Ovary (tissue), 9 donors: Measurements from ENCODE around the gene PFDN4. TPM values are rescaled to one million over a fixed set of nuclear protein-coding genes. Genes with fewer than 3 reads are reported as not detected.

ENCODE experiments used
- DNase-seq, 5 donors: peaks; one replicate each; pipeline ENCODE4 v3.0.0-alpha.2; 2019 to 2020
- H3K27ac ChIP-seq, 2 donors: fragments of 200-600 bp; one replicate each; pipeline versions ENCODE4 v1.5.1 to v1.8.0; 2019 to 2022
- H3K27me3 ChIP-seq: fragments of 200-600 bp; one replicate; pipeline ENCODE4 v1.8.0; 2022
- H3K36me3 ChIP-seq: fragments of 200-600 bp; sonication (generic); one replicate; pipeline ENCODE4 v1.5.1; 2019
- H3K4me1 ChIP-seq: one replicate; pipeline ENCODE4 v1.8.1; 2013; ENCODE audit warnings: mild to moderate bottlenecking, moderate library complexity; ENCODE audit not compliant: insufficient read depth
- H3K4me3 ChIP-seq: fragments of 200-600 bp; sonication (generic); one replicate; pipeline ENCODE4 v1.5.1; 2017
- H3K9me3 ChIP-seq, 2 donors: fragments of 200-600 bp in 1 of 2; sonication (generic) in 1 of 2; one replicate each; pipeline versions ENCODE4 v1.5.1 to v1.8.1; 2013 to 2019; ENCODE audit warnings: mild to moderate bottlenecking in 1 of 2, moderate library complexity in 1 of 2
- CTCF ChIP-seq, 3 donors: fragments of 450-650 bp in 2 of 3; fragments of 200-600 bp in 1 of 3; IDR thresholded peaks; one replicate each; pipeline versions ENCODE4 v1.5.1 to v1.8.0; 2016 to 2022; ENCODE audit warnings: antibody characterized with exemption in 3 of 3, mild to moderate bottlenecking in 1 of 3
- EP300 ChIP-seq: sonication (generic); formaldehyde crosslinking; IDR thresholded peaks from one replicate; pipeline ENCODE4 v1.6.1; 2017; ENCODE audit warnings: antibody characterized with exemption
- POLR2A ChIP-seq: fragments of 450-650 bp; IDR thresholded peaks from one replicate; pipeline ENCODE4 v1.6.1; 2017; ENCODE audit warnings: antibody characterized with exemption, mild to moderate bottlenecking, moderate library complexity
- WGBS, 3 donors: extraction: QIAGEN DNeasy Blood & Tissue Kit in 1 of 3; methylation state at CpG; one replicate each; pipeline versions ENCODE4 v1.1.5 to v1.1.7; 2013 to 2017; 5-methylcytosine and 5-hydroxymethylcytosine counted together
- intact Hi-C, 4 donors: fragments of 100-400 bp; cut with DNase I; formaldehyde crosslinking; loops; one replicate each; pipeline versions ENCODE4 v1.11.0 to v1.15.1; 2022 to 2023
- polyA plus RNA-seq, 2 donors: library from polyadenylated mRNA; stranded (reverse); fragments of 200-250 nt in 1 of 2; fragments of 350-450 nt in 1 of 2; fragmentation: Illumina TruSeq in 1 of 2; extraction: RNeasy Lipid Tissue Mini Kit (QIAGEN cat#74804) in 1 of 2; gene quantifications; one replicate each; pipeline ENCODE4 v1.2.3, GENCODE V29; 2013 to 2014
- total RNA-seq, 7 donors: library from RNA; depleted of rRNA in 2 of 7; stranded (reverse); fragments of >200 nt in 2 of 7; fragmentation: NEBNext Ultra II Directional in 3 of 7; extraction: Animal tissue kit (Norgen Biotek cat#: 25700) in 3 of 7; gene quantifications; one replicate each; pipeline versions ENCODE4 v1.1.0 to v1.2.4, GENCODE V29; 2016 to 2023
- donor health status: DM: no; HTN: no; CAD: no; lungs with moderate emphysema.
- donor health status: DM: no; HTN: no; CAD: no.
- donor health status: Bipolar disorder and iron deficiency.
- donor health status: DM: yes; HTN: yes; CAD: no.
- donor health status: DM: no; HTN: no; CAD: no.
- donor health status: DM: yes; HTN: yes; CAD: no.

PFDN4 gene
- total and polyA plus RNA-seq, 9 donors, result 22.2 to 168 (median 33.8) TPM

- no peaks in the 10 kb centered on the region for H3K9me3 ChIP-seq
- no peak for DNase-seq
- 95 to 97% (median 96%) methylated on average over 5 of the region's 5 CpGs for WGBS, 3 donors
- no peaks in the 10 kb centered on the region for H3K36me3 ChIP-seq
- intact Hi-C loops, result no loop called here
- H3K4me3 ChIP-seq, result no peak overlapping the region
- TF ChIP-seq EP300 (no peak), CTCF (IDR thresholded peaks at IDR 0.05) (no peak), POLR2A (no peak)
- H3K27ac ChIP-seq, result no peak overlapping the region
- no peaks in the 10 kb centered on the region for H3K4me1 ChIP-seq
- no peaks in the 10 kb centered on the region for H3K27me3 ChIP-seq
Measured at GRCh38 chr20:54227751-54228150, 19.9 kb downstream of the PFDN4 start.

- Histone ChIP-seq H3K27me3 (no peaks in the 10 kb centered on the region), H3K36me3 (no peaks in the 10 kb centered on the region), H3K4me1 (no peaks in the 10 kb centered on the region), H3K4me3 (no peak overlapping the region), H3K9me3 (no peaks in the 10 kb centered on the region), H3K27ac (no peak overlapping the region)
- TF ChIP-seq POLR2A (no peak), CTCF (IDR thresholded peaks at IDR 0.05) (no peak), EP300 (no peak)
- no peak for DNase-seq
- intact Hi-C loops, result no loop called here
- WGBS, 3 donors, result 58 to 72% (median 60%) methylated on average over 3 of the region's 3 CpGs
Measured at GRCh38 chr20:54228841-54229240, 21.0 kb downstream of the PFDN4 start.

- no peak overlapping the region for H3K4me3 ChIP-seq
- intact Hi-C loops, result no loop called here
- TF ChIP-seq CTCF (IDR thresholded peaks at IDR 0.05), result no peak
- no peak for TF ChIP-seq POLR2A
- TF ChIP-seq EP300, result no peak
- DNase-seq, result no peak
- H3K27ac ChIP-seq, result no peak overlapping the region
- H3K4me1 ChIP-seq, result no peaks in the 10 kb centered on the region
- no peaks in the 10 kb centered on the region for H3K27me3 ChIP-seq
- no peaks in the 10 kb centered on the region for H3K36me3 ChIP-seq
- WGBS, 3 donors, result 79 to 94% (median 93%) methylated on average over 2 of the region's 2 CpGs
- no peaks in the 10 kb centered on the region for H3K9me3 ChIP-seq
Measured at GRCh38 chr20:54229566-54230160, 21.8 kb downstream of the PFDN4 start.

- 77 to 83% (median 82%) methylated on average over 3 of the region's 3 CpGs for WGBS, 3 donors
- Histone ChIP-seq H3K4me3 (no peak overlapping the region), H3K27ac (no peak overlapping the region), H3K36me3 (no peaks in the 10 kb centered on the region), H3K4me1 (no peaks in the 10 kb centered on the region), H3K27me3 (no peaks in the 10 kb centered on the region), H3K9me3 (no peaks in the 10 kb centered on the region)
- intact Hi-C loops, result no loop called here
- TF ChIP-seq POLR2A, result no peak
- TF ChIP-seq EP300, result no peak
- no peak for TF ChIP-seq CTCF (IDR thresholded peaks at IDR 0.05)
- DNase-seq, result no peak
Measured at GRCh38 chr20:54231036-54231435, 23.1 kb downstream of the PFDN4 start.
